HEK293T (cell line): ENCODE data around the gene TRIM5.
"Not testable (repeated sequence)": the region's sequence is repeated elsewhere in the genome, so short reads cannot be mapped to it uniquely, and the experiment has no call there.

Experiments used
- CTCF ChIA-PET: fragments of 350-600 bp; formaldehyde crosslinking; extraction: SDS; loops from one replicate; lab custom pipeline; 2021; ENCODE audit warnings: antibody characterized with exemption, inconsistent platforms; lab: Yijun Ruan, JAX
- POLR2A ChIA-PET: fragments of 350-600 bp; formaldehyde crosslinking; extraction: SDS; loops from one replicate; lab custom pipeline; 2020; ENCODE audit warnings: antibody characterized with exemption, inconsistent platforms; lab: Yijun Ruan, JAX
- DNase-seq: peaks from one replicate; pipeline ENCODE4 v3.0.0; 2012; ENCODE audit warnings: mixed read lengths; ENCODE audit errors: extremely low spot score
- ARNT ChIP-seq: fragments of 450-650 bp; IDR thresholded peaks from 2 replicates; pipeline ENCODE4 v1.6.1; 2017; ENCODE audit warnings: mild to moderate bottlenecking
- BHLHE40 ChIP-seq: fragments of 450-650 bp; IDR thresholded peaks from 2 replicates; pipeline ENCODE4 v1.6.1; 2016; ENCODE audit warnings: mild to moderate bottlenecking, moderate library complexity, borderline replicate concordance
- CTBP1 ChIP-seq: fragments of 450-650 bp; IDR thresholded peaks from 2 replicates; pipeline ENCODE4 v1.6.1; 2016; ENCODE audit warnings: borderline replicate concordance
- ELF4 ChIP-seq: fragments of 450-650 bp; IDR thresholded peaks from 2 replicates; pipeline ENCODE4 v1.6.1; 2017; ENCODE audit warnings: antibody characterized with exemption
- FOXA1 ChIP-seq: fragments of 450-650 bp; IDR thresholded peaks from 2 replicates; pipeline ENCODE4 v1.6.1; 2016; ENCODE audit warnings: mild to moderate bottlenecking
- FOXK2 ChIP-seq: fragments of 450-650 bp; IDR thresholded peaks from 2 replicates; pipeline ENCODE4 v1.6.1; 2016; ENCODE audit warnings: mild to moderate bottlenecking
- FOXM1 ChIP-seq: fragments of 450-650 bp; IDR thresholded peaks from 2 replicates; pipeline ENCODE4 v1.6.1; 2017; ENCODE audit warnings: mild to moderate bottlenecking, borderline replicate concordance
- HDGF ChIP-seq: fragments of 450-650 bp; IDR thresholded peaks from 2 replicates; pipeline ENCODE4 v1.6.1; 2017; ENCODE audit warnings: antibody characterized with exemption, borderline replicate concordance
- L3MBTL2 ChIP-seq: fragments of 450-650 bp; conservative IDR thresholded peaks from 2 replicates; pipeline ENCODE4 v1.6.1; 2016; ENCODE audit warnings: mild to moderate bottlenecking
- LEF1 ChIP-seq: fragments of 450-650 bp; IDR thresholded peaks from 2 replicates; pipeline ENCODE4 v1.6.1; 2017; ENCODE audit warnings: mild to moderate bottlenecking, borderline replicate concordance
- NFRKB ChIP-seq: fragments of 450-650 bp; IDR thresholded peaks from 2 replicates; pipeline ENCODE4 v1.6.1; 2016; ENCODE audit warnings: mild to moderate bottlenecking, moderate library complexity
- SP1 ChIP-seq: fragments of 450-650 bp; IDR thresholded peaks from 2 replicates; pipeline ENCODE4 v1.6.1; 2017
- SUZ12 ChIP-seq: fragments of 450-650 bp; IDR thresholded peaks from 2 replicates; pipeline ENCODE4 v1.6.1; 2016; ENCODE audit warnings: mild to moderate bottlenecking
- TARDBP ChIP-seq: fragments of 450-650 bp; IDR thresholded peaks from 2 replicates; pipeline ENCODE4 v1.6.1; 2016
- ZNF384 ChIP-seq: fragments of 450-650 bp; IDR thresholded peaks from 2 replicates; pipeline ENCODE4 v1.6.1; 2016
- TF ChIP-seq, protein P1 (sequence below): fragments of 450-650 bp; IDR thresholded peaks from 2 replicates; pipeline ENCODE4 v1.6.1; 2016

The TRIM5 gene, protein sequence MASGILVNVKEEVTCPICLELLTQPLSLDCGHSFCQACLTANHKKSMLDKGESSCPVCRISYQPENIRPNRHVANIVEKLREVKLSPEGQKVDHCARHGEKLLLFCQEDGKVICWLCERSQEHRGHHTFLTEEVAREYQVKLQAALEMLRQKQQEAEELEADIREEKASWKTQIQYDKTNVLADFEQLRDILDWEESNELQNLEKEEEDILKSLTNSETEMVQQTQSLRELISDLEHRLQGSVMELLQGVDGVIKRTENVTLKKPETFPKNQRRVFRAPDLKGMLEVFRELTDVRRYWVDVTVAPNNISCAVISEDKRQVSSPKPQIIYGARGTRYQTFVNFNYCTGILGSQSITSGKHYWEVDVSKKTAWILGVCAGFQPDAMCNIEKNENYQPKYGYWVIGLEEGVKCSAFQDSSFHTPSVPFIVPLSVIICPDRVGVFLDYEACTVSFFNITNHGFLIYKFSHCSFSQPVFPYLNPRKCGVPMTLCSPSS

DNA sequence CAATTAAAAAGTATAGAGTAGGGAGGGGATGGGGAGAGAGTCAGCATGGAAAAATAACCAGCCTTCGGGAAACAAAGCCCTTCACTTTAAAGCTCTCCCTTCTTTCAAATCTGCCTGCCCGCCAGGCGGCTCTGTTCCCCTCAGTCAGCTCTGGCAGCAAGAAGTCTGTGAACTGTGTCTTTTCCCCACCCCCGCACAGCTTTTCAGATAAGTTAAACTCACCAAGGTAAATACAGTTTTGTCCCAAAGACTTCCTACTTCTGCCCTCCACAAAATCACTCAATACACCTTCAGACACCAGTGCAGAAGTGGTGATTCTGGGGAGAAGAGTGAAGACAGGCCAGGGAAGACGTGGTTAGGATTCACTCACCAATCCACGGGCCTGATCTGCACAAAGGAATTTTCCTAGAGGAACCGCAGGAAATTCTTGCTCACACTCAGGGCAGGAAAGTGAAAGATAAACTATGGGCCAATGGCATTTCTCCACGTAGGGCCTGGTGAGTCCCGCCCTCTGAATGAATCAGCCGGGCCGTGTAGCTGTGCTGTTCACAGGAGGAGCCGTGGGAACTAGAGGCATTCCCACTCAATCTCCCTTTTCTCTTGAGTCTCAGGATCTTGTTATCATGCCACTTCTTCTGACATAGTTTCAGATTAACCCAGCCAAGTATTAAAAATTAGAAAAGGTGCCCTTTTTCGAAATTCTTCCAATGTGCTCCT is at the start of gene TRIM5:
Gene TRIM5 (minus strand): TSS at position 429 of the 717 bp plus-strand sequence. CDS start 4,897 bp downstream, outside the sequence.
- peak; percentile 74 for DNase-seq
- POLR2A ChIA-PET: interaction anchor here (0.9 to 1.3 kb wide), 3 partner anchors 12 to 152 kb away, joined by 3 to 4 read pairs (median 3); no protein-coding TSS in a partner anchor
- TF ChIP-seq LEF1: no peak
- CTCF ChIA-PET: interaction anchor here (0.7 to 0.9 kb wide), 2 partner anchors 15 to 127 kb away, joined by 3 read pairs; no protein-coding TSS in a partner anchor

DNA sequence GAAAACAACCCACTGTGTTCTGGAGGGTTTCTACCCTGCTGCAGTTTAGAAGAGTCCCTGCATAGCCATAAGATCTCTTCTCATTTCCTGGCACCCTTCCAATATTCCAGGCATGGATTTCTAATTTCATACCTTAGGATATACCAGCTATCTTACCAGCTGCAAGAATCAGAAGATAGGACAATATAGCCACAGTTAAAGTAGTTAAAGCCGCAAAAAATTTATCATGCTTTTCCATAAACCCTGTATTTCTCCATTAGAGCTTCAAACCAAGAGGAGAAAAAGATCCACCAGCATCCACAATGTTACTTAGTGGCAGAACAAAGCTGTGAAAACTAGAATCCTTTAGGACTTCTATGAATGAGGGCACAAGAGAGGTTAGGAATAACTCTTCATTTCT is 42.8 kb upstream of the TRIM5 start:
- POLR2A ChIA-PET: no interaction called here
- CTCF ChIA-PET: no interaction called here
- no peak for DNase-seq
- TF ChIP-seq BHLHE40 (no peak), ELF4 (no peak), SP1 (no peak), FOXM1 (no peak), L3MBTL2 (no peak)

DNA sequence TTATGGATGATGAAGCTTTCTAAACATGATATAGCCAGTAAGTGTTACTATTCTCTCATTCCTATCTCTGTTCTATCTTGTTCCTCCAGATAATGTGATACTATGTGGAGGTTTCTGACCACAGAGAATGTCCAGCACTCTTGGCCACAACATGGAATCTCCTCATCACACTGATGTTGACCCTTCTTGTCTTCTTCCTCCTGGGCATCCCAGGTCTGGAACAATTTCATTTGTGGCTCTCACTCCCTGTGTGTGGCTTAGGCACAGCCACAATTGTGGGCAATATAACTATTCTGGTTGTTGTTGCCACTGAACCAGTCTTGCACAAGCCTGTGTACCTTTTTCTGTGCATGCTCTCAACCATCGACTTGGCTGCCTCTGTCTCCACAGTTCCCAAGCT is 41.5 kb upstream of the TRIM5 start:
- CTCF ChIA-PET: no interaction called here
- POLR2A ChIA-PET: interaction anchor here (0.7 kb wide), 1 partner anchor 241 kb away, joined by 3 read pairs; no protein-coding TSS in a partner anchor
- DNase-seq: no peak
- TF ChIP-seq TARDBP (no peak), ARNT (no peak), SUZ12 (no peak), ZNF384 (no peak), ELF4 (no peak), BHLHE40 (no peak), LEF1 (no peak), FOXK2 (no peak), SP1 (no peak), FOXA1 (no peak), FOXM1 (no peak), L3MBTL2 (no peak), NFRKB (no peak), HDGF (no peak), CTBP1 (no peak)
- TF ChIP-seq, protein P1, sequence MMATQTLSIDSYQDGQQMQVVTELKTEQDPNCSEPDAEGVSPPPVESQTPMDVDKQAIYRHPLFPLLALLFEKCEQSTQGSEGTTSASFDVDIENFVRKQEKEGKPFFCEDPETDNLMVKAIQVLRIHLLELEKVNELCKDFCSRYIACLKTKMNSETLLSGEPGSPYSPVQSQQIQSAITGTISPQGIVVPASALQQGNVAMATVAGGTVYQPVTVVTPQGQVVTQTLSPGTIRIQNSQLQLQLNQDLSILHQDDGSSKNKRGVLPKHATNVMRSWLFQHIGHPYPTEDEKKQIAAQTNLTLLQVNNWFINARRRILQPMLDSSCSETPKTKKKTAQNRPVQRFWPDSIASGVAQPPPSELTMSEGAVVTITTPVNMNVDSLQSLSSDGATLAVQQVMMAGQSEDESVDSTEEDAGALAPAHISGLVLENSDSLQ: no peak

DNA sequence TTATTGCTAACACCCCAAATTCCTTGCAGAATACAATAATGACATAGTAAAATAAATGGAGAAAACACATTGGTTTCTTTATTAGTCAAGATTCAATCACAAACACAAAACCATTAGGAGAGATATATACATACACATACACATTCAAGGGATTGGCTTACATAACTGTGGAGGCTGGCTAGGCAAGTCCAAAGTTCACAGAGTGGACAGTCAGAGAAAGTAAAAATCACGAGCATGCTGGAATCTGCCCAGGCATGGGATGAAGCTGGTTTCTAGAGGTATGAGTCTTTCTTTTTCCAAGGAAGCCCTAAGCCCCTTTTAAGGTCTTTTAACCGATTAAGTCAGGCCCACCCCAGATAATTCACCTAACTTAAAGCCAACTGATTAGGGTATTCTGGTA is 37.7 kb upstream of the TRIM5 start:
- ChIA-PET POLR2A (no interaction called here), CTCF (no interaction called here)
- no peak for DNase-seq
- TF ChIP-seq NFRKB (no peak), CTBP1 (no peak), FOXA1 (no peak), BHLHE40 (no peak), ELF4 (no peak), SP1 (no peak), ARNT (no peak), L3MBTL2 (no peak), SUZ12 (no peak), LEF1 (no peak), FOXM1 (no peak), ZNF384 (no peak), FOXK2 (no peak), TARDBP (no peak)
- TF ChIP-seq, protein P1: no peak

DNA sequence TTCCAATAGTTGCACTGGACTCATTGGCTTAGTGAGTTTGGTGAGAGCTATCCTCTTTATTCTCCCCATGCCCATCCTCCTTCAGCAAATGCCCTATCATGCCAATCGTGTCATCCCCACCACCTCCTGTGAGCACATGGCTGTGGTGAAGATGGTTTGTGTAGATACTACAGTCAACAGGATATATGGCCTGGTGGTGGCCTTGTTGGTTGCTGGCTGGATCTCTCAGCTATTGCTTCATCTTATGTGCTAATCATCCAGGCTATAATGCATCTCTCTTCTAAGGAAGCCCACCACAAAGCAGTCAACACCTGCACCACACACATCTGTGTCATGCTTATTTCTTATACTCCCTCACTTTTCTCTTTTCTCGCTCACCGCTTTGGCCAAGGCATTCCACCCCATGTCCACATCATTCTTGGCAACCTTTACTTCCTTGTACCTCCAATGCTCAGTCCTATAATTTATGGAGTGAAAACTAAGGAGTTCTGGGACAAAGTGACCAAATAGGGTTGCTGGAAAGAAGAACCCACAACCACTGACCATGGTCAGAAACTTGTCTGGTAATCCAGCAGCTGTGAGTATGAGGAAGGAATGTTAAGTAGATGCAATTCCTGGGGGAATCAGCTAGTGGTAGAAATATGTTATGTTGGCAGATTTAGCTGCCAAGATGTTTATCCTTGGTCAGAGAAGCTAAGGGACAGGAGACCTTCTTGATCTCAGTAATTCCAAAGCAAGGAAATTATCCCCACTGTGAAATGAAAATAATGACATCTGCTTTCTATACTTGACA is 35.0 kb upstream of the TRIM5 start:
- ChIA-PET POLR2A (no interaction called here), CTCF (interaction anchor here (0.7 kb wide), 1 partner anchor 120 kb away, joined by 3 read pairs; no protein-coding TSS in a partner anchor)
- no peak for DNase-seq
- no peak for TF ChIP-seq ZNF384
- TF ChIP-seq LEF1: no peak
- no peak for TF ChIP-seq SUZ12
- TF ChIP-seq FOXM1: no peak
- TF ChIP-seq, protein P1: no peak
- no peak for TF ChIP-seq FOXA1
- TF ChIP-seq L3MBTL2: no peak

DNA sequence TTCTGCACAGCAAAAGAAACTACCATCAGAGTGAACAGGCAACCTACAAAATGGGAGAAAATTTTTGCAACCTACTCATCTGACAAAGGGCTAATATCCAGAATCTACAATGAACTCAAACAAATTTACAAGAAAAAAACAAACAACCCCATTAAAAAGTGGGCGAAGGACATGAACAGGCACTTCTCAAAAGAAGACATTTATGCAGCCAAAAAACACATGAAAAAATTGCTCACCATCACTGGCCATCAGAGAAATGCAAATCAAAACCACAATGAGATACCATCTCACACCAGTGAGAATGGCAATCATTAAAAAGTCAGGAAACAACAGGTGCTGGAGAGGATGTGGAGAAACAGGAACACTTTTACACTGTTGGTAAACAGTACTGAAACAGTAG is 31.6 kb upstream of the TRIM5 start:
- POLR2A ChIA-PET, CTCF ChIA-PET, DNase-seq: not testable (repeated sequence)
